SK-N-SH (cell line): ENCODE data around the gene PLAGL1. TPM values are rescaled to one million over a fixed set of nuclear protein-coding genes. Genes with fewer than 3 reads are reported as not detected.

Experiments used
- CTCF ChIA-PET: fragments of 300-600, 350-600 bp; formaldehyde crosslinking; extraction: SDS; loops from one replicate; lab custom pipeline; 2021; lab: Yijun Ruan, JAX
- POLR2A ChIA-PET: fragments of 350-600 bp; sonication (Branson Sonifier 250); formaldehyde crosslinking; extraction: SDS; loops from one replicate; lab custom pipeline; 2020; ENCODE audit warnings: antibody characterized with exemption, inconsistent platforms; lab: Yijun Ruan, JAX
- DNase-seq: peaks from one replicate; pipeline ENCODE4 v3.0.0; 2012
- H2AFZ ChIP-seq: fragments of 200-600 bp; sonication (generic); 2 replicates; pipeline ENCODE4 v1.8.1; 2016; ENCODE audit warnings: antibody characterized with exemption, mild to moderate bottlenecking, low read depth
- H3F3A ChIP-seq: fragments of 200-600 bp; sonication (generic); replicated peaks from 2 replicates; pipeline ENCODE3; 2016; ENCODE audit warnings: antibody characterized with exemption, mild to moderate bottlenecking; ENCODE audit not compliant: insufficient read depth
- H3K27ac ChIP-seq, 2 experiments: fragments of 200-500 bp in 1 of 2; fragments of 200-600 bp in 1 of 2; sonication (Bioruptor generic) in 1 of 2; sonication (generic), shearing (Covaris generic) in 1 of 2; 2 replicates each; pipeline versions ENCODE4 v1.5.1 to v1.6.1; 2014 to 2016; ENCODE audit warnings: low read depth in 2 of 2, inconsistent platforms in 1 of 2, low read length in 1 of 2, mild to moderate bottlenecking in 1 of 2, mixed read lengths in 1 of 2
- H3K27me3 ChIP-seq: fragments of 200-600 bp; sonication (generic), shearing (Covaris generic); 2 replicates; pipeline ENCODE4 v1.6.1; 2016; ENCODE audit warnings: mixed run types; ENCODE audit not compliant: insufficient read depth
- H3K36me3 ChIP-seq, 2 experiments: fragments of 200-500 bp in 1 of 2; fragments of 200-600 bp in 1 of 2; sonication (Bioruptor generic) in 1 of 2; sonication (generic) in 1 of 2; replicated peaks in 1 of 2; 2 replicates each; pipeline versions ENCODE3 to v1.5.1; 2014 to 2016; ENCODE audit warnings: low read length in 1 of 2, mild to moderate bottlenecking in 1 of 2; ENCODE audit not compliant: insufficient read depth in 2 of 2, control insufficient read depth in 1 of 2
- H3K4me1 ChIP-seq, 2 experiments: fragments of 200-500 bp in 1 of 2; fragments of 200-600 bp in 1 of 2; sonication (Bioruptor generic) in 1 of 2; sonication (generic), shearing (Covaris generic) in 1 of 2; 2 replicates each; pipeline versions ENCODE4 v1.5.1 to v1.6.1; 2014 to 2016; ENCODE audit warnings: low read depth in 1 of 2, low read length in 1 of 2, mixed run types in 1 of 2; ENCODE audit not compliant: insufficient read depth in 2 of 2, control insufficient read depth in 1 of 2
- H3K4me2 ChIP-seq: fragments of 200-600 bp; sonication (generic), shearing (Covaris generic); 2 replicates; pipeline ENCODE4 v1.6.1; 2017; ENCODE audit warnings: mixed run types
- H3K4me3 ChIP-seq, 2 experiments: fragments of 200-500 bp in 1 of 2; fragments of 200-600 bp in 1 of 2; sonication (Bioruptor generic) in 1 of 2; sonication (generic), shearing (Covaris generic) in 1 of 2; 2 replicates each; pipeline versions ENCODE4 v1.5.1 to v1.8.1; 2014 to 2016; ENCODE audit warnings: low read depth in 2 of 2, inconsistent platforms in 1 of 2, low read length in 1 of 2, mild to moderate bottlenecking in 1 of 2, mixed read lengths in 1 of 2, moderate library complexity in 1 of 2
- H3K79me2 ChIP-seq: fragments of 200-600 bp; sonication (generic); 2 replicates; pipeline ENCODE4 v1.8.1; 2017; ENCODE audit warnings: mild to moderate bottlenecking; ENCODE audit not compliant: insufficient read depth
- H3K9ac ChIP-seq: fragments of 200-600 bp; sonication (generic); 2 replicates; pipeline ENCODE4 v1.6.1; 2017; ENCODE audit warnings: mixed run types
- H3K9me2 ChIP-seq: fragments of 200-600 bp; sonication (generic); 2 replicates; pipeline ENCODE4 v1.6.1; 2017; ENCODE audit warnings: mixed run types
- H3K9me3 ChIP-seq: fragments of 200-600 bp; sonication (generic); 2 replicates; pipeline ENCODE4 v1.6.1; 2017; ENCODE audit warnings: mixed run types, mild to moderate bottlenecking, moderate library complexity
- H4K20me1 ChIP-seq: fragments of 200-600 bp; sonication (generic); 2 replicates; pipeline ENCODE4 v1.6.1; 2017; ENCODE audit warnings: mild to moderate bottlenecking, mixed run types; ENCODE audit not compliant: insufficient read depth
- CHD2 ChIP-seq: fragments of 150-350 bp; IDR thresholded peaks from 2 replicates; pipeline ENCODE4 v1.6.1; 2018; ENCODE audit warnings: low read length; ENCODE audit not compliant: partially characterized antibody
- CTCF ChIP-seq: fragments of 200-600 bp; sonication (generic); IDR thresholded peaks from 2 replicates; pipeline ENCODE4 v1.6.1; 2017; ENCODE audit warnings: antibody characterized with exemption, mild to moderate bottlenecking, moderate library complexity
- ELF1 ChIP-seq: IDR thresholded peaks from 2 replicates; pipeline ENCODE4 v1.4.0; 2012
- EP300 ChIP-seq, 2 experiments: IDR thresholded peaks; 2 replicates each; pipeline versions ENCODE4 v1.4.0 to v1.6.1; 2012; ENCODE audit warnings: borderline replicate concordance in 1 of 2, low read depth in 1 of 2, low read length in 1 of 2
- FOXJ3 ChIP-seq: sonication (generic); formaldehyde crosslinking; IDR thresholded peaks from 2 replicates; pipeline ENCODE4 v1.5.1; 2020; ENCODE audit warnings: mild to moderate bottlenecking, missing genetic modification reagents
- GABPA ChIP-seq: IDR thresholded peaks from 2 replicates; pipeline ENCODE4 v1.4.0; 2012; ENCODE audit warnings: low read depth, mild to moderate bottlenecking
- IRF3 ChIP-seq: fragments of 150-350 bp; IDR thresholded peaks from 2 replicates; pipeline ENCODE4 v1.6.1; 2016; ENCODE audit warnings: mild to moderate bottlenecking, low read depth, low read length
- MEF2A ChIP-seq: IDR thresholded peaks from 2 replicates; pipeline ENCODE4 v1.4.0; 2012; ENCODE audit warnings: low read depth, borderline replicate concordance
- NRF1 ChIP-seq: IDR thresholded peaks from 2 replicates; pipeline ENCODE4 v1.6.1; 2012; ENCODE audit warnings: low read depth, mild to moderate bottlenecking, low read length
- PBX3 ChIP-seq: IDR thresholded peaks from 2 replicates; pipeline ENCODE4; 2012
- RCOR1 ChIP-seq: fragments of 150-350 bp; IDR thresholded peaks from 2 replicates; pipeline ENCODE4 v1.6.1; 2017; ENCODE audit warnings: antibody characterized with exemption, low read length
- SIN3A ChIP-seq: IDR thresholded peaks from 2 replicates; pipeline ENCODE4 v1.6.1; 2012; ENCODE audit warnings: low read depth, mild to moderate bottlenecking, low read length, moderate library complexity, borderline replicate concordance
- TAF1 ChIP-seq: IDR thresholded peaks from 2 replicates; pipeline ENCODE4 v1.6.1; 2012; ENCODE audit warnings: low read depth, mild to moderate bottlenecking, low read length, moderate library complexity, borderline replicate concordance
- TCF12 ChIP-seq: IDR thresholded peaks from 2 replicates; pipeline ENCODE4 v1.4.0; 2012
- TEAD4 ChIP-seq: IDR thresholded peaks from 2 replicates; pipeline ENCODE4 v1.4.0; 2012; ENCODE audit warnings: mild to moderate bottlenecking, borderline replicate concordance; ENCODE audit not compliant: insufficient read depth
- USF1 ChIP-seq: IDR thresholded peaks from 2 replicates; pipeline ENCODE4 v1.4.0; 2012; ENCODE audit warnings: low read depth, borderline replicate concordance
- USF2 ChIP-seq: fragments of 150-350 bp; IDR thresholded peaks from 2 replicates; pipeline ENCODE4 v1.6.1; 2017; ENCODE audit warnings: antibody characterized with exemption, low read length, low read depth, borderline replicate concordance
- WGBS: methylation state at CpG from one replicate; pipeline ENCODE4 v1.1.6; 2017; ENCODE audit warnings: low lambda C conversion rate; 5-methylcytosine and 5-hydroxymethylcytosine counted together
- polyA plus RNA-seq, 3 experiments: library from polyadenylated mRNA; depleted of rRNA; stranded (reverse); fragments of >200 nt; gene quantifications; 2 replicates each; pipeline ENCODE4 v1.2.3, GENCODE V29; 2012

Gene PLAGL1
- polyA plus RNA-seq, 1 of the 3 experiments (the other 2 are of a cell fraction), result 25.8 TPM

GRCh38 chr6:143952947-143953701, 54.9 kb downstream of the PLAGL1 start:
- WGBS, result 62% methylated on average over 4 of the region's 4 CpGs
- DNase-seq, result no peak
- CTCF ChIA-PET, result interaction anchor here (0.9 to 1.5 kb wide), 6 partner anchors 8 to 60 kb away, joined by 3 to 4 read pairs (median 4); no protein-coding TSS in a partner anchor
- Histone ChIP-seq H3K9me2 (no peaks in the 10 kb centered on the region), H3K4me2 (no peak overlapping the region), H4K20me1 (no peaks in the 10 kb centered on the region)
- no peak for TF ChIP-seq GABPA
- TF ChIP-seq RCOR1, result no peak
- TF ChIP-seq FOXJ3 (CRISPR knock-in tag), result no peak
- no peak for TF ChIP-seq EP300 (IDR thresholded peaks at IDR 0.05; ENCODE audit: borderline replicate concordance in 1 of 2, low read depth in 1 of 2, low read length in 1 of 2)
- TF ChIP-seq TCF12, result no peak
- no peak for TF ChIP-seq CTCF
- TF ChIP-seq, all 33 proteins: peak for 0
- H3K79me2 ChIP-seq, result no peaks in the 10 kb centered on the region
- H3F3A ChIP-seq, result no peaks in the 10 kb centered on the region
- no peak overlapping the region for H3K27ac ChIP-seq
- no peak overlapping the region for H2AFZ ChIP-seq
- no peaks in the 10 kb centered on the region for H3K27me3 ChIP-seq
- POLR2A ChIA-PET, result no interaction called here
- no peak overlapping the region for H3K4me3 ChIP-seq
- no peak overlapping the region for H3K9ac ChIP-seq
- no peaks in the 10 kb centered on the region for H3K9me3 ChIP-seq
- no peaks in the 10 kb centered on the region for H3K36me3 ChIP-seq
- no peaks in the 10 kb centered on the region for H3K4me1 ChIP-seq

- WGBS, result 50% methylated on average over 9 of the region's 9 CpGs
- Histone ChIP-seq H3K79me2 (no peaks in the 10 kb centered on the region), H3F3A (no peaks in the 10 kb centered on the region), H2AFZ (no peak overlapping the region), H4K20me1 (no peaks in the 10 kb centered on the region), H3K27me3 (no peaks in the 10 kb centered on the region), H3K9ac (no peak overlapping the region), H3K4me2 (no peak overlapping the region), H3K9me2 (no peaks in the 10 kb centered on the region), H3K4me3 (no peak overlapping the region), H3K4me1 (no peaks in the 10 kb centered on the region), H3K36me3 (no peaks in the 10 kb centered on the region), H3K27ac (no peak overlapping the region), H3K9me3 (no peaks in the 10 kb centered on the region)
- ChIA-PET POLR2A (no interaction called here), CTCF (interaction anchor here (0.9 to 1.3 kb wide), 2 partner anchors 9 to 12 kb away, joined by 3 to 4 read pairs; no protein-coding TSS in a partner anchor)
- DNase-seq, result no peak
- TF ChIP-seq NRF1 (no peak), SIN3A (no peak), TAF1 (no peak), TEAD4 (no peak), USF2 (no peak), PBX3 (no peak), CHD2 (no peak), MEF2A (no peak), IRF3 (no peak), USF1 (no peak), FOXJ3 (CRISPR knock-in tag) (no peak), EP300 (IDR thresholded peaks at IDR 0.05; ENCODE audit: borderline replicate concordance in 1 of 2, low read depth in 1 of 2, low read length in 1 of 2) (no peak), ELF1 (no peak)
Measured at GRCh38 chr6:143952060-143952778, 55.8 kb downstream of the PLAGL1 start.
